PC-3 (cell line): Measurements from ENCODE around the gene NDFIP2. TPM values are rescaled to one million over a fixed set of nuclear protein-coding genes. Genes with fewer than 3 reads are reported as not detected.
"Not testable (repeated sequence)": the region's sequence is repeated elsewhere in the genome, so short reads cannot be mapped to it uniquely, and the experiment has no call there.

Experiments
- ATAC-seq: fragments of 200-7000 bp; cut with Tn5 transposase; 2 replicates; pipeline ENCODE4 v1.9.1; 2020; ENCODE audit warnings: mild to moderate bottlenecking, moderate library complexity
- BruUV-seq: library from RNA; stranded (reverse); fragments of 400-500 nt; replicated peaks from 2 replicates; lab custom pipeline; 2021; lab: Mats Ljungman, UMichigan
- CTCF ChIA-PET: fragments of 300-600 bp; sonication (Branson Sonifier 250); formaldehyde crosslinking; loops from one replicate; lab custom pipeline; 2022; ENCODE audit warnings: antibody characterized with exemption; lab: Charles Lee
- POLR2A ChIA-PET: fragments of 300-600 bp; sonication (Branson Sonifier 250); formaldehyde crosslinking; loops from one replicate; lab custom pipeline; 2022; ENCODE audit warnings: antibody characterized with exemption; ENCODE audit not compliant: unreplicated experiment; lab: Charles Lee
- DNase-seq: peaks from one replicate; pipeline ENCODE4 v3.0.0-alpha.2; 2015
- H2AFZ ChIP-seq: fragments of 300-600 bp; sonication (generic); 2 replicates; pipeline ENCODE4 v1.6.0; 2016; ENCODE audit warnings: antibody characterized with exemption, low read length
- H3F3A ChIP-seq: fragments of 300-600 bp; sonication (generic); one replicate; pipeline ENCODE4 v1.6.0; 2017; ENCODE audit warnings: antibody characterized with exemption, low read length, control low read depth, mild to moderate bottlenecking; ENCODE audit not compliant: unreplicated experiment
- H3K27ac ChIP-seq: fragments of 300-600 bp; sonication (generic); 2 replicates; pipeline ENCODE4 v1.5.1; 2016; ENCODE audit warnings: mild to moderate bottlenecking, low read length
- H3K27me3 ChIP-seq: fragments of 300-600 bp; sonication (generic); 2 replicates; pipeline ENCODE4 v1.6.1; 2016; ENCODE audit warnings: low read length, mixed read lengths
- H3K36me3 ChIP-seq: fragments of 300-600 bp; sonication (generic); 2 replicates; pipeline ENCODE4 v1.6.1; 2016; ENCODE audit warnings: low read depth, mixed run types, low read length, mixed read lengths
- H3K4me1 ChIP-seq: fragments of 300-600 bp; sonication (generic); 2 replicates; pipeline ENCODE4 v1.5.1; 2016; ENCODE audit warnings: low read length; ENCODE audit not compliant: insufficient read depth
- H3K4me2 ChIP-seq: fragments of 300-600 bp; sonication (generic); 2 replicates; pipeline ENCODE4 v1.6.0; 2016; ENCODE audit warnings: low read length
- H3K4me3 ChIP-seq: fragments of 300-600 bp; sonication (generic); 2 replicates; pipeline ENCODE4 v1.5.1; 2016; ENCODE audit warnings: mild to moderate bottlenecking, low read length, mixed read lengths
- H3K79me2 ChIP-seq: fragments of 300-600 bp; sonication (generic); 2 replicates; pipeline ENCODE4 v1.6.1; 2017; ENCODE audit warnings: low read length, mixed read lengths
- H3K9ac ChIP-seq: fragments of 300-600 bp; sonication (generic); 2 replicates; pipeline ENCODE4 v1.6.0; 2016; ENCODE audit warnings: mild to moderate bottlenecking, low read length
- H3K9me2 ChIP-seq: fragments of 300-600 bp; sonication (generic); replicated peaks from 2 replicates; pipeline ENCODE4 v1.6.1; 2016; ENCODE audit warnings: mixed run types, low read length, mixed read lengths
- H3K9me3 ChIP-seq: fragments of 300-600 bp; sonication (generic); 2 replicates; pipeline ENCODE4 v1.6.1; 2016; ENCODE audit warnings: low read length, mixed read lengths
- H4K20me1 ChIP-seq: fragments of 300-600 bp; sonication (generic); 2 replicates; pipeline ENCODE4 v1.6.1; 2016; ENCODE audit warnings: low read length, mixed read lengths
- CTCF ChIP-seq: fragments of 300-600 bp; sonication (generic); conservative IDR thresholded peaks from 2 replicates; pipeline ENCODE4 v1.5.1; 2017; ENCODE audit warnings: antibody characterized with exemption, low read depth, mild to moderate bottlenecking, low read length
- EZH2 ChIP-seq: fragments of 300-600 bp; sonication (generic); IDR thresholded peaks from one replicate; pipeline ENCODE4 v1.6.1; 2017; ENCODE audit warnings: antibody characterized with exemption, mild to moderate bottlenecking, low read length; ENCODE audit not compliant: unreplicated experiment
- EZH2phosphoT487 ChIP-seq: fragments of 300-600 bp; sonication (generic); IDR thresholded peaks from 2 replicates; pipeline ENCODE4 v1.6.1; 2018; ENCODE audit warnings: mild to moderate bottlenecking, antibody characterized with exemption, low read length, borderline replicate concordance
- intact Hi-C: fragments of 100-400 bp; cut with micrococcal nuclease; formaldehyde crosslinking; loops from 2 replicates; pipeline ENCODE4 v1.9.0; 2023
- total RNA-seq: library from RNA; depleted of rRNA; stranded (reverse); fragments of >200 nt; gene quantifications from 2 replicates; pipeline ENCODE4 v1.2.3, GENCODE V29; 2014

Gene NDFIP2
- total RNA-seq, 1 experiment from 2014 or later, result 19.5 TPM

- no peaks in the 10 kb centered on the region for H3K9me2 ChIP-seq
- H3K4me2 ChIP-seq, result no peak overlapping the region
- no peaks in the 10 kb centered on the region for H3K9me3 ChIP-seq
- no peaks in the 10 kb centered on the region; the same call in 1 of the 2 replicates for H3K36me3 ChIP-seq
- intact Hi-C loops, result no loop called here
- H3K4me3 ChIP-seq, result no peak overlapping the region
- no peak overlapping the region for H3K9ac ChIP-seq
- no peaks in the 10 kb centered on the region for H4K20me1 ChIP-seq
- ChIA-PET CTCF (no interaction called here), POLR2A (no interaction called here)
- H3F3A ChIP-seq, result no peaks in the 10 kb centered on the region
- H2AFZ ChIP-seq, result no peak overlapping the region
- no peaks in the 10 kb centered on the region for H3K79me2 ChIP-seq
- no peaks in the 10 kb centered on the region for H3K4me1 ChIP-seq
- no TSS peak for BruUV-seq
- no peaks in the 10 kb centered on the region for H3K27me3 ChIP-seq
- H3K27ac ChIP-seq, result no peak overlapping the region
- DNase-seq (no peak), ATAC-seq (no peak)
- TF ChIP-seq EZH2 (no peak), EZH2phosphoT487 (no peak), CTCF (no peak)
These were observed 81.6 kb downstream of the NDFIP2 start for GRCh38 chr13:79562557-79562956.

GRCh38 chr13:79566118-79566517 lies 85.2 kb downstream of the NDFIP2 start:
- Histone ChIP-seq H3K9ac (no peak overlapping the region), H2AFZ (no peak overlapping the region), H3K4me3 (no peak overlapping the region), H3K27me3 (no peaks in the 10 kb centered on the region), H3K79me2 (no peaks in the 10 kb centered on the region), H3K4me1 (no peaks in the 10 kb centered on the region), H3F3A (no peaks in the 10 kb centered on the region), H3K36me3 (no peaks in the 10 kb centered on the region), H3K9me2 (no peaks in the 10 kb centered on the region), H3K9me3 (no peaks in the 10 kb centered on the region), H3K4me2 (no peak overlapping the region), H4K20me1 (no peaks in the 10 kb centered on the region), H3K27ac (no peak overlapping the region)
- ATAC-seq (no peak), DNase-seq (no peak)
- intact Hi-C loops, result no loop called here
- no TSS peak for BruUV-seq
- TF ChIP-seq CTCF, result no peak
- no peak for TF ChIP-seq EZH2
- no peak for TF ChIP-seq EZH2phosphoT487
- ChIA-PET POLR2A (no interaction called here), CTCF (no interaction called here)

- Histone ChIP-seq H4K20me1 (no peaks in the 10 kb centered on the region), H3K4me3 (no peak overlapping the region), H3K4me2 (no peak overlapping the region), H3K4me1 (no peaks in the 10 kb centered on the region), H3K27me3 (no peaks in the 10 kb centered on the region), H3K9me2 (no peaks in the 10 kb centered on the region), H3F3A (no peaks in the 10 kb centered on the region), H3K36me3 (no peaks in the 10 kb centered on the region), H2AFZ (no peak overlapping the region), H3K79me2 (no peaks in the 10 kb centered on the region), H3K27ac (no peak overlapping the region), H3K9me3 (no peaks in the 10 kb centered on the region), H3K9ac (no peak overlapping the region)
- DNase-seq (no peak), ATAC-seq (peak; percentile 33; the same call in 1 of the 2 replicates)
- CTCF ChIA-PET, result no interaction called here
- BruUV-seq, result no TSS peak
- POLR2A ChIA-PET, result no interaction called here
- TF ChIP-seq EZH2 (no peak), EZH2phosphoT487 (no peak), CTCF (no peak)
- intact Hi-C loops, result no loop called here
These were observed 90.2 kb downstream of the NDFIP2 start for GRCh38 chr13:79571147-79571546.

- H3K4me1 ChIP-seq, ATAC-seq, H3K4me2 ChIP-seq, H3K27ac ChIP-seq, H3F3A ChIP-seq, H4K20me1 ChIP-seq, BruUV-seq, H3K4me3 ChIP-seq, H2AFZ ChIP-seq, H3K9me2 ChIP-seq, DNase-seq, intact Hi-C loops, H3K9ac ChIP-seq, H3K36me3 ChIP-seq, H3K27me3 ChIP-seq, H3K79me2 ChIP-seq, POLR2A ChIA-PET, H3K9me3 ChIP-seq, CTCF ChIA-PET: not testable (repeated sequence)
These were observed 92.9 kb downstream of the NDFIP2 start for GRCh38 chr13:79573892-79574291.
